ENCODE data around the gene ARHGAP28.

Gene ARHGAP28

DNA sequence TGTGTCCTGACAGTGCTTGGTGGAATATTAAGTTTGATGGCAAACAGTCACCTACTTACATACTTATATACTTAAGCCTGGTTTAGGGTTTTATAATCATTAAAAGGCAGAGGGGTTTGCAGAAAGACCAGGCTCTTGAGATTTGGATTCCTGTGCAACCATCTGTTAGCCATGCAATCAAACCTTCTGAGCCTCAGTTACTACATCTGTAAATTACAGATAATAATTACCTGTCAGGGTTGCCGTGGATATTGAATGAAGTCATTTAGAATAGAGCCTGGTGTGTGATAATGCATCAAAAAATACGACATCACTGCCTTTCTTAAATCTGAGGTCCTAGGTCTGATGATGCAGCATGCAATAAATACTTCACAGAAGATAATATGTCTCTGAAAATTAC, 152.9 kb downstream of the ARHGAP28 start:
- DNase-seq (ENCODE audit: insufficient read length, low spot score) (no peak), FAIRE-seq (no peak)
- TF ChIP-seq SPI1 (IDR thresholded peaks at IDR 0.05; ENCODE audit: low read depth, low read length) (no peak), POU2F2 (IDR thresholded peaks at IDR 0.05; ENCODE audit: low read depth, low read length) (no peak), POLR2AphosphoS5 (IDR thresholded peaks at IDR 0.05; ENCODE audit: low read depth, low read length) (no peak), PAX5 (IDR thresholded peaks at IDR 0.05; ENCODE audit: insufficient read depth, low read length, severe bottlenecking) (no peak), POLR2A (IDR thresholded peaks at IDR 0.05; ENCODE audit: low read depth, low read length) (no peak), TAF1 (IDR thresholded peaks at IDR 0.05; ENCODE audit: low read depth, low read length) (no peak)

DNA sequence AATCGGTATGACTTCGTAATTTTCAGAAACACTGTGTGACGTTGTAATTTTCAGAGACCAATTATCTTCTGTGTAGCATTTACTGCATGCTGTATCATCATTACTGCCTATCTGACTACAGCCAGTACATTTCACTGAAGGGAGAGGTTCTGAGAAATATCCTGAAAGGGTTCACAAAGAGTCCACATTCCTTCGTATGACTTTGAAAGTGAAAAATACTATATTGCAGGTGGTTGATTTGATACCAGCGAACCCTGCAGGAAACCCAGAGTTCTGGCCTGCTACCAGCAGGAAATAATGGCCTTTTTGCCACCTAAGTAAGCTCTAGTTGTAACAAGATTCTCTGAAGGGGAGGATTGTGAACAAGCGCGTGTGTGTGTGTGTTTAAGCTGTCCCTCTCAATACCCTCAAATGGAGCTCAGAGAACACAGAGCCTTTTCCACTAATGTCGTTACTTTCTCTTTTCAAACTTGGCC, 155.5 kb downstream of the ARHGAP28 start:
- no peak for TF ChIP-seq POLR2A (IDR thresholded peaks at IDR 0.05; ENCODE audit: low read depth, low read length)
- no peak for TF ChIP-seq POU2F2 (IDR thresholded peaks at IDR 0.05; ENCODE audit: low read depth, low read length)
- no peak for TF ChIP-seq PAX5 (IDR thresholded peaks at IDR 0.05; ENCODE audit: insufficient read depth, low read length, severe bottlenecking)
- no peak for TF ChIP-seq POLR2AphosphoS5 (IDR thresholded peaks at IDR 0.05; ENCODE audit: low read depth, low read length)
- TF ChIP-seq TAF1 (IDR thresholded peaks at IDR 0.05; ENCODE audit: low read depth, low read length), result no peak
- TF ChIP-seq SPI1 (IDR thresholded peaks at IDR 0.05; ENCODE audit: low read depth, low read length), result no peak
- no peak for FAIRE-seq
- DNase-seq (ENCODE audit: insufficient read length, low spot score), result no peak

DNA sequence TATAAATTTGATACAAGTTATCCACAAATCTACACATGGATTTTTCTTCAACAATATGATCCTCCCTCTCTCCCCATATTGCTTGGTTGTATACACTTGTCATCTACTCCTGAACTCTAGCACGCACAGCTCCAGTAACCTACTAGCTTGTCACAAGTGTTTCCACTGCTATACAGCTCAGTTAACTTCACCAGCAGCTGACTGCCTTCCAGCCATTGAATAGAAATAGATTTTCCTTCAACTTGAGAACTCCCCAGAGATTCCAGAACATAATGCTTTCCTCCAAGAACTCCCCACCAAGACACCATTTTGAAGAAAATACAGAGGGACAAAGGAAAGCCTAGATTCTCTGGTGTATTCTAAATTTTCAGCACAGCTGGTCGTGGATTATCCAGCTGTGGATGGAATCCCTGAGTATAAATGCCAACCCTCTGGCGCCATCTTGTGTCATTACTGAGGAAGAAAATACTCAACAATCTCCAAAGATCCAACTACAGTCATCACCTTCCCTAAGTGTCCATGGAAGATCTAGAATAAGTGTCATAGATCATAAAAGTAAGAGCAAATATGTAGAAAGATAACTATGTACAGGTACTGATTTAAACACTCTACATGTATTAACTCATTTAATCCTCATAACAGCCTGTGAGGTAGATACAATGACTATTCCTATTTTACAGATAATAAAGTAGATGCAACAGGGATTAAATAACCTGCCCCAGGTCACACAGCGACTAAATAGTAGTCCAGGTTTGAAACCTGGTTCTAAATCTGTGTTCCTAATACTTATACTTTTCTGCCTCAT, 156.7 kb downstream of the ARHGAP28 start:
- DNase-seq (ENCODE audit: insufficient read length, low spot score) (peak; percentile 3), FAIRE-seq (peak; percentile 65)
- TF ChIP-seq PAX5 (IDR thresholded peaks at IDR 0.05; ENCODE audit: insufficient read depth, low read length, severe bottlenecking), result no peak
- TF ChIP-seq POU2F2 (IDR thresholded peaks at IDR 0.05; ENCODE audit: low read depth, low read length), result no peak
- TF ChIP-seq SPI1 (IDR thresholded peaks at IDR 0.05; ENCODE audit: low read depth, low read length), result no peak
- no peak for TF ChIP-seq POLR2AphosphoS5 (IDR thresholded peaks at IDR 0.05; ENCODE audit: low read depth, low read length)
- no peak for TF ChIP-seq TAF1 (IDR thresholded peaks at IDR 0.05; ENCODE audit: low read depth, low read length)
- TF ChIP-seq POLR2A (IDR thresholded peaks at IDR 0.05; ENCODE audit: low read depth, low read length), result no peak

DNA sequence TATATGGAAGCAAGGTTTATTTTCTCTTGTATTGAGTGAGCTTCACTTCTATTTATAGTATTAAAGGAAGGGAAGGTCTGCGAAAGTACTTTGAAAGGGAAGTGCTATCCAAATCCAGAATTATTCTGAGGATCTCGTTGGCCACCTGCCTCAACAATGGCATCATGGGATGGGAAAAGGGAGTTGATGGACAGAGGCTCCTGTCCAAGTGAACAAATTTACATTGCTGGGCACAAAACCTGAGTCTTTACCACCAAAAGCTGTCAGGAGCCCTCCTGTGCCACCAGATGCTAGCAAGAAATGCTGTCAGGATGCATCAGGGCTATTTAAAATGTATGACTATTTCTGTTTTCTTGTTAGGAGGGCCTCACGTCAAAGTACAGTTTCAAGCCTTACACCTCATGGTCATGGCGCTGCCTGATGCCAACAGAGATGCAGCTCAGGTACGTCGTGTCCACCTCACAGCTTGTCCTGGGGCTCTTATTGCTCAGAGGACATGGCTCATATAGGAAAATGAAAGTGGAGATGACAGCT, 157.3 kb downstream of the ARHGAP28 start:
- no peak for TF ChIP-seq POLR2AphosphoS5 (IDR thresholded peaks at IDR 0.05; ENCODE audit: low read depth, low read length)
- TF ChIP-seq PAX5 (IDR thresholded peaks at IDR 0.05; ENCODE audit: insufficient read depth, low read length, severe bottlenecking), result no peak
- no peak for TF ChIP-seq POLR2A (IDR thresholded peaks at IDR 0.05; ENCODE audit: low read depth, low read length)
- TF ChIP-seq TAF1 (IDR thresholded peaks at IDR 0.05; ENCODE audit: low read depth, low read length), result no peak
- no peak for TF ChIP-seq POU2F2 (IDR thresholded peaks at IDR 0.05; ENCODE audit: low read depth, low read length)
- no peak for TF ChIP-seq SPI1 (IDR thresholded peaks at IDR 0.05; ENCODE audit: low read depth, low read length)
- DNase-seq (ENCODE audit: insufficient read length, low spot score), result no peak
- no peak for FAIRE-seq

DNA sequence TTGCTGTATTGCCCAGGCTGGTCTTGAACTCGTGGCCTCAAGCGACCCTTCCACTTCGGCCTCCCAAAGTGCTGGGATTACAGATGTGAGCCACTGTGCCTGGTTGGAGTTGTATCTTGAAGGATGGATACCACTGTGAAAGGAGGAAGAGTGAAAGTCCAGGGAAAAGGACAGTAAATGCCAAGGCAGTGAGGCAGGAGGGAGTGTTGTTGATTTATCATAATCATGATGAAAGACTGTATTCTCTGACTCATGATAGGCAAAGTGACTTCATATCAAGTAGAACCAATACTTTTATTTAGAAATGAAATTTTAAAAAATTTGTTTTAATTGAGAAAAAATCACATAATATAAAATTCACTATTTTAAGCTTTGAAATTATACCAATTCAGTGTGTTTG, 162.3 kb downstream of the ARHGAP28 start:
- TF ChIP-seq SPI1 (IDR thresholded peaks at IDR 0.05; ENCODE audit: low read depth, low read length) (no peak), TAF1 (IDR thresholded peaks at IDR 0.05; ENCODE audit: low read depth, low read length) (no peak), POLR2AphosphoS5 (IDR thresholded peaks at IDR 0.05; ENCODE audit: low read depth, low read length) (no peak), POU2F2 (IDR thresholded peaks at IDR 0.05; ENCODE audit: low read depth, low read length) (no peak), POLR2A (IDR thresholded peaks at IDR 0.05; ENCODE audit: low read depth, low read length) (no peak), PAX5 (IDR thresholded peaks at IDR 0.05; ENCODE audit: insufficient read depth, low read length, severe bottlenecking) (no peak)
- FAIRE-seq (no peak), DNase-seq (ENCODE audit: insufficient read length, low spot score) (no peak)

DNA sequence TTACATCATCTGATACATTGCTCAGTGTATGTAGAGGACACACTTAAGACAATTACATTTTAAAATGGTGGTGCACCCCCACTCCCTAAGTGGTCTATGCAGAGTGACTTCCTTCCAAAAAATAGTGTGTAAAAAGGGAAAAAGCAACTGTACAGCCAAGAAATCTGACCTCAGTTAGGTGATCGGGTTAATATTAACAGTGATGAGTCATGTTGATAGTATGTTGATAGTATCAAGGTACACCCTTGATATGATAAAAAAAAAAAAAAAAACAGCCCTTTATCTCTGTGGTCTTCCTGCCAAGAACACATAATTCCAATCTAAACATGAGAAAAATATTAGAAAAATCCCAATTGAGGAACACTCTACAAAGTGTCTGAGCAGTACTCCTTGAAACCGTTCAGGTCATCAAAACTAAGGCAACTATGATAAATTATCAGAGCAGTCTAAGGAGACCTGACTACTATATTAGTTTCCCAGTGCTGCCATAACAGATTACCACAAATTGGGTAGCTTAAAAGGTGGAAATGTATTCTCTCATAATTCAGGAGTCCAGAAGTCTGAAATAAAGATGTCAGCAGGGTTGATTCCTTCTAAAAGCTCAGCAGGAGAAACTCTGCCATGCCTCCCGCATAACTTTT, 171.9 kb downstream of the ARHGAP28 start:
- no peak for TF ChIP-seq POLR2AphosphoS5 (IDR thresholded peaks at IDR 0.05; ENCODE audit: low read depth, low read length)
- no peak for TF ChIP-seq SPI1 (IDR thresholded peaks at IDR 0.05; ENCODE audit: low read depth, low read length)
- TF ChIP-seq POLR2A (IDR thresholded peaks at IDR 0.05; ENCODE audit: low read depth, low read length), result no peak
- no peak for TF ChIP-seq PAX5 (IDR thresholded peaks at IDR 0.05; ENCODE audit: insufficient read depth, low read length, severe bottlenecking)
- TF ChIP-seq TAF1 (IDR thresholded peaks at IDR 0.05; ENCODE audit: low read depth, low read length), result no peak
- TF ChIP-seq POU2F2 (IDR thresholded peaks at IDR 0.05; ENCODE audit: low read depth, low read length), result no peak
- FAIRE-seq (no peak), DNase-seq (ENCODE audit: insufficient read length, low spot score) (no peak)

DNA sequence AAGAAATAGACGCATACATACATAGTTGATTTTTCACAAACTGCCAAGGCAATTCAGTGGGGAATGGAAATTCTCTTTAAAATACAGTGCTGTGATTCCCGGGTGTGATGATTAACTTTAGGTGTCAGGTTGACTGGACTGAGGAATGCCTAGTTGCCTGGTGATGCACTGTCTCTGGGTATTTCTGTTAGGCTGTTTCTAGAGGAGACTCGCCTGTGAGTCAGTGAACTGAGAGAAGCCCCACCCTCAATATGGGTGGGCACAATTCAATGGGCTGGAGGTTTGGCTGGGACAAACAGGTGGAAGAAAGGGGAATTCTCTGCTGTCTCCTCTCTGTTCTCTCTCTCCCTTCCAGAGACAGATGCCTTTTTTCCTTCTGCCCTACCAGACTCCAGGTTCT, 187.6 kb downstream of the ARHGAP28 start:
- TF ChIP-seq POU2F2 (IDR thresholded peaks at IDR 0.05; ENCODE audit: low read depth, low read length) (no peak), SPI1 (IDR thresholded peaks at IDR 0.05; ENCODE audit: low read depth, low read length) (no peak), POLR2AphosphoS5 (IDR thresholded peaks at IDR 0.05; ENCODE audit: low read depth, low read length) (no peak), POLR2A (IDR thresholded peaks at IDR 0.05; ENCODE audit: low read depth, low read length) (no peak), PAX5 (IDR thresholded peaks at IDR 0.05; ENCODE audit: insufficient read depth, low read length, severe bottlenecking) (no peak)
- FAIRE-seq, result no peak
- no peak for DNase-seq (ENCODE audit: insufficient read length, low spot score)

DNA sequence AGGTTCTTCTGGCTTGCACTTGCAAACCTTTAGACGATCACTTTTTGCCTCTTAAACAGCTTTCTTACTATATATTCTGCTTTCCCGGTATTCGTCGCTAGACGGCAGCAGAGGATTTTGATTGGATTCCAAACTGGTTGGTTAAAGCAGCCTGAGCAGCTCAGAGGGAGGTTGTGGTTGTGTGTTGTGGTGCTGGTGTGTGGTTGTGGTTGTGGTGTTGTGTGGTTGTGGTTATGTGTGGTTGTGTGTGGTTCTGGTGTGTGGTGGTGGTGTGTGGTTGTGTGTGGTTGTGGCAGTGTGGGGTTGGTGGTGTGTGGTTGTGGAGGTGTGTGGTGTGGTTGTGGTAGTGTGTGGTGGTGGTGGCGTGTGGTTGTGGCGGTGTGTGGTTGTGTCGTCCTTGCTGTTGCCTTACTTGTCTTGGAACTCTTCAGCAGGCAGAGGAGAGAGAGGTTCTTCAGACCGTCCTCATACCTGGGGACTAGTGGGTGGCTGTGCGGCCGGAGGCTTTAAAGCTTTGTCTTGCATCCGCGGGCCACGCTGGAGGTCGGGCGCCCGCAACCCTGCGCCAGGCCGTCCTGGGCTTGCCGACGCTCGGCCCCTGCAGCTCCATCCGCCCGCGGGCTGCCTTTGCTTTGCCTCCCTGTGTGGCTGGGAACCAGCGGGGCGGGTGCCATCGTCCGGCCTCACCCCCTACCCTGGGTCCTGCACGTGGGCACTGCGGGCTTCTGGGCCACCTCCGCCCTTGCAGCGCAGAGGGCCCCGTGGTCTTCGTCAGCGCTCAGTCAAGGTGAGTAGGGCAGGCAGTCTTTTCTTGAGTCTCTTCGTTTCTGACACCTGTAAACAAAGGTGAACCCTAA, 190.8 kb downstream of the ARHGAP28 start:
- TF ChIP-seq POLR2A (IDR thresholded peaks at IDR 0.05; ENCODE audit: low read depth, low read length) (no peak), SPI1 (IDR thresholded peaks at IDR 0.05; ENCODE audit: low read depth, low read length) (no peak), POU2F2 (IDR thresholded peaks at IDR 0.05; ENCODE audit: low read depth, low read length) (0 out of 2 replicates have a peak, but pooled peaks have one; percentile 44)
- DNase-seq (ENCODE audit: insufficient read length, low spot score) (peak; percentile 20), FAIRE-seq (peak; percentile 82)

All from GM12891 (cell line).